Regular cardiac myocyte (primary cell): ENCODE data around the gene COG6. TPM values are rescaled to one million over a fixed set of nuclear protein-coding genes. Genes with fewer than 3 reads are reported as not detected.

ENCODE experiments used
- total RNA-seq: library from RNA; depleted of rRNA; stranded (reverse); fragments of >200 nt; gene quantifications from 2 replicates; pipeline ENCODE4 v1.2.3, GENCODE V29; 2014

The COG6 gene
- 37.4 and 53.3 TPM in 2 replicates for total RNA-seq

DNA sequence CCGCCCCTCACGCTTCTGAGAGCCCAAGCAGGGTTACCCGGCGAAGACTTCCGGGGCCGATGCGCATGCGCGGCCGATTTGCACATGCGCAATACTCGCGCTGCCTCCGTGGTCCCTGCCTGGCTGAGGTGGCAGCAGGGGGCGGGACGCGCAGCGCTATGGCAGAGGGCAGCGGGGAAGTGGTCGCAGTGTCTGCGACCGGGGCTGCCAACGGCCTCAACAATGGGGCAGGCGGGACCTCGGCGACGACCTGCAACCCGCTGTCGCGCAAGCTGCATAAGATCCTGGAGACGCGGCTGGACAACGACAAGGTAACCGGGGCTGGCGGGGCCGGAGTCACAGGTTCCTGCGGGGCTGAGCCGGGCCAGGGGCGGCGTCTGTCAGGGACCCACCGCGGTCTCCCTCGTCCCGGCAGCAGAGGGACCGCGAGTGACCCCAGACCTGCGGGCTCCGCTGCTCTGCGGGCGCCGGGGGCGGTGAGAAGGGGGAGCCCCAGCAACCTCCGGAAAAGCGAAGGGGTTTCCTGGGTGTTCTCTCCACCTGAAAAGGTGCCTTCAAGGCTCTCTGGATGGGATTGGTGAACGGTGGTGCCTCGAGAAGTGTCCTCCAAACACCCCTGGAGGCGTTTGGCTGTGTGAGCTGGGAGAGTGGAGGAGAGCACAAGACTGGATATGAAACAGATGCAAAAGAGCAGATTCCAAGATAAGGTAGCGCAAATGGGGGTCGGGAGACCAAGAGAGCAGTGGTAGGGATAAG is at the start of gene COG6:
TSS of gene COG6 (plus strand) at position 94 of the 756 bp plus-strand sequence. CDS start at position 159, 65 bp downstream.

Other genes with a start within 250 kb of the COG6 start
- gene LHFPL6, start 52.5 kb upstream of the COG6 start, total RNA-seq, result 59.8 and 159 TPM in 2 replicates